Measurements from ENCODE around the gene HAUS6.
"Not testable (repeated sequence)": the region's sequence is repeated elsewhere in the genome, so short reads cannot be mapped to it uniquely, and the experiment has no call there.

Gene HAUS6

GRCh38 chr9:19048966-19049916 lies 53.5 kb downstream of the HAUS6 start, which contains the start of gene RRAGA:
RRAGA (plus strand) TSS chr9:19049427; CDS start chr9:19049660, 233 bp downstream.
- in situ Hi-C loops (cut with HindIII; ENCODE audit: low sequenced_read_pairs): no loop called here

- in situ Hi-C loops (cut with HindIII; ENCODE audit: low sequenced_read_pairs): no loop called here
Observed at GRCh38 chr9:19036611-19037010, 66.1 kb downstream of the HAUS6 start.

DNA sequence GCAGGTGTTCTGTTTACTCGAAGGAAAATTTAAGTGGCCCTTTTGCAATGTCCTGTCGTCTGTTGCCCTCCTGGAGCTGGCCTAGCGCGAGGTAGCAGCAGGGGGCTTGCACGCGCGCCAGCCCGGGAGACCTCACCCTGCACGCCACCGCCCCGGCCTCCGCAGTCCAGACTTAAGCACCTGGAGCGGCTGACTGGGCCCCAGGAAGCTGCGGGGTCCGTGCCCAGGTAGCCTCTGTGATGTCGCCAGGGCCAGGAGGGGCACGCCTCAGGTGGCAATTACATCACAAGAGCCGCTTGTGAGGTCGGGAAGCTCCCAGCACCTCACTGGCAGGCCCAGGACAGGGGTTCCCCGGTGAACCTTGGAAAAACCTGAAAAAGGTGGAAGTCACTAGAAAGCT lies 69.7 kb downstream of the HAUS6 start, which contains the start of gene SAXO1:
TSS of gene SAXO1 (minus strand) at position 195 of the 400 bp plus-strand sequence. CDS start 301 bp downstream, outside the sequence.
- in situ Hi-C loops (cut with HindIII; ENCODE audit: low sequenced_read_pairs): no loop called here

GRCh38 chr9:19032406-19032805 lies 70.3 kb downstream of the HAUS6 start:
- in situ Hi-C loops (cut with HindIII; ENCODE audit: low sequenced_read_pairs): no loop called here

DNA sequence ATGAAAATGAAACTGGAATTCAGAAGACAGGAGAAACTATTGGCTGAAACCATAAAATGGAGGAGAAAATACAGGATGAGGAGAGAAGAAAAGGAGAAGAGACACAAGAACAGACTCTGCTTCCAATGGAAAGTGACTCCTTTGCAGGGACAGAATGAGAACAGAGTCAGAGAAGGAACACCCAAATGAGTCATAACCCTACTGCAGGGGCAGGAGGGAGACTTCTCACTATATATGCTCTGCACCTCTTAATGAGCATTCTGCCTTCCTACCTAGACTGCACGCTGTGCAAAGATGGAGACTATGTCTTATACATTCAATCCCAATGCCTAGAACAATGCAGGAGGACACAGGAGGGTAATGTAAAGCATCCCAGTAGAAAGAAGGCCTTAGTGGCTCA lies 71.8 kb downstream of the HAUS6 start:
- in situ Hi-C loops (cut with HindIII; ENCODE audit: low sequenced_read_pairs): no loop called here

DNA sequence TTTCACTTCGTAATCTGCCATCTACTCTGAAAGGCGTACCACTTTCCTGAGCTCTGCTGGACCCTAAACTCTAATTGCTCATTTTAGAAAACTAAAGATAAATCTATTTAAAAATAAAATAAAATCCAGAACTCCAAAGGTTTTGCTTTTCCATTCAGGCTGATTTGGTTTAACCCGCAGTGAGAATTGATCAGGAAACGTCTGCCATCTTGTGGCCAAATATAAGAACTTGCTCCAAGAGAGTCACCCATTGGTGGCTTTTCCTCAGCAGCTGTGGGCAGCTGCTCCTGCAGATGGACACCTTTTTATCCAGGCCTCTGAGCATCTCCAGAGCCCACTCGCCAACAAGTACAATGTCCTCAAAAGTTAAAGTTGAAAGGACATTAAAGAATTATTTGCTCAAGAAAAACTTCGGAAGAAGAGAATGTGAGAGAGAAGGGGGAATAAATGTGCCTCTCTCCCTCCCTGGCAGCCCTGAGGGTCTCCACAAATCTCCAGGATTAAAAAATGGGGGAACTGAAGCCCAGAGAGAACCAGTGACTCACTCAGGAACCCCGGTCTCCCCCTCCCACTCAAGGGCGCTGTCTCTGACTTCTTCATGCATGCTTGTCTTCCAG lies 73.8 kb downstream of the HAUS6 start:
- in situ Hi-C loops (cut with HindIII; ENCODE audit: low sequenced_read_pairs): no loop called here

- in situ Hi-C loops (cut with HindIII; ENCODE audit: low sequenced_read_pairs): no loop called here
Observed at GRCh38 chr9:19027825-19028224, 74.9 kb downstream of the HAUS6 start.

DNA sequence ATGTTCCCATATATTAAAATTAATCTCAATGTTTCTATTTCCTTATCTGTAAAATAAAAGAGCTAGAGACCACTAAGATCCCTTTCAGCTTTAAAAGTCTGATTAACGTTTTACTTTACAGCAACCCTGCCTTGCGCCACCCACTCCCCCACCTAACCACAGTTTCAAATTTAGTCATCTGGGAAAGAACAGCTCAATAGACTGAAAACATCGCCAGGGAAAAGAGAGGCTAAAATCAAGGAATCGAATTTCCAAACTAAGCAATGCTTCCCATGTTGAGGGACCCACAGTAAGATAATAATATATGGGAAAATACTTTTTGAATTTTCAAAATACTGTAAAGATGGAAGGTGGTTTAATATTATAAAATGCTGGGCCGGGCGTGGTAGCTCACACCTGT lies 76.3 kb downstream of the HAUS6 start:
- in situ Hi-C loops (cut with HindIII; ENCODE audit: low sequenced_read_pairs): no loop called here

GRCh38 chr9:19023078-19023477 lies 79.6 kb downstream of the HAUS6 start:
- in situ Hi-C loops (cut with HindIII; ENCODE audit: low sequenced_read_pairs): no loop called here

GRCh38 chr9:19022206-19022605 lies 80.5 kb downstream of the HAUS6 start:
- in situ Hi-C loops (cut with HindIII; ENCODE audit: low sequenced_read_pairs): no loop called here

DNA sequence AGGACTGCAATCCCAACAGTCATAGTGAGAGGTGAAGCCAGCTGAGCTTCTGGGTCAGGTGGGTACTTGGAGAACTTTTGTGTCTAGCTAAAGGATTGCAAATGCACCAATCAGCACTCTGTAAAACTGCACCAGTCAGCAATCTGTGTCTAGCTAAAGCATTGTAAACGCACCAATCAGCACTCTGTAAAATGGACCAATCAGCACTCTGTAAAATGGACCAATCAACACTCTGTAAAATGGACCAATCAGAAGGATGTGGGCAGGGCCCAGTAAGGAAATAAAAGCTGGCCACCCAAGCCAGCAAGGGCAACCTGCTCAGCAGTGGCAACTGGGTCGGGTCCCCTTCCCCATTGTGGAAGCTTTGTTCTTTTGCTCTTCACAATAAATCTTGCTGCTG lies 81.1 kb downstream of the HAUS6 start:
- in situ Hi-C loops (cut with HindIII; ENCODE audit: low sequenced_read_pairs): not testable (repeated sequence)

DNA sequence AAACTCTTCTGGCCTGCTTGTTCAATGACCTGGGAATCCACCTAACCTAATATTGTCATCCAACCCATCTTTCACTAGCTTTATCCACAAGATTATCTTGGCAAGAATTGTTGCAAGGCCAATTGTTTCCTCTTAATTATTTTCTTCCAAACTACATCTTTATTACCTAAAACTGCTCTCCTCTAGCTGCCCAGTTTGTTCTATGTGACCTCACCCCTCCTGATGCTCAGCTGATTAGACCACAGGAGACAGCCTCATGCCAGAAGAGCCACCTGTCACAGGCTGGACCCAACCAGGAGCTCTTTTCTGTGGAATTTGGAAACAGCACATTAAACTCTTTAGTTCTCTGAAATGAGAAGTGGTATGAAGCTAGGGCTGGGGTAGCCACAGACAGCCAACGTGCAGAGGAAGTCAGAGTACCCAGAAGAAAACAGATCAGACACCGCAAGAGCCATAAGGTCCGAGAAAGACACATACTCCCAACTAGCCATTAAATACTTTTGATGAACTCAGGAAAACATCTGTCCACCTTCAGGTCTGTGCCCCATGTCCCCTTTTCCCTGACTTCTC lies 81.7 kb downstream of the HAUS6 start:
- in situ Hi-C loops (cut with HindIII; ENCODE audit: low sequenced_read_pairs): no loop called here

DNA sequence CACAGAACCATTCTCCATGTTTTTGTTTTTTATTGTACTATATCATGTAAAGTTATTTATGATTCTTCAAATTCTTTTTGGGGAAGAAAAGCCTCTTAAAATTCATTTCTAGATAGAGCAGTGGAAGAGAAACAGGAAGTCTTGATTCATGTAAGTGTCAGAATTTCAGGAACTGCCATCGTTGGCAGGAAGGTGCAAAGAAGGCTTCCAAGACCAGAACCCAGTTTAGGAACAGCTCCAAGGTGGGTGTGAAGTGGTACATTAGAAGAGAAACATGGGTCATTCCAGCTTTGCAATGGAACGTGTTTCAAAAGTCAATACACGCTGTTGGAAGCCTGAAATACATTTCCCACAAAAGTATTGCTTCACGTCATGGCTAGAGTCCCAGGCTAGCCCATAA lies 84.5 kb downstream of the HAUS6 start:
- in situ Hi-C loops (cut with HindIII; ENCODE audit: low sequenced_read_pairs): no loop called here

DNA sequence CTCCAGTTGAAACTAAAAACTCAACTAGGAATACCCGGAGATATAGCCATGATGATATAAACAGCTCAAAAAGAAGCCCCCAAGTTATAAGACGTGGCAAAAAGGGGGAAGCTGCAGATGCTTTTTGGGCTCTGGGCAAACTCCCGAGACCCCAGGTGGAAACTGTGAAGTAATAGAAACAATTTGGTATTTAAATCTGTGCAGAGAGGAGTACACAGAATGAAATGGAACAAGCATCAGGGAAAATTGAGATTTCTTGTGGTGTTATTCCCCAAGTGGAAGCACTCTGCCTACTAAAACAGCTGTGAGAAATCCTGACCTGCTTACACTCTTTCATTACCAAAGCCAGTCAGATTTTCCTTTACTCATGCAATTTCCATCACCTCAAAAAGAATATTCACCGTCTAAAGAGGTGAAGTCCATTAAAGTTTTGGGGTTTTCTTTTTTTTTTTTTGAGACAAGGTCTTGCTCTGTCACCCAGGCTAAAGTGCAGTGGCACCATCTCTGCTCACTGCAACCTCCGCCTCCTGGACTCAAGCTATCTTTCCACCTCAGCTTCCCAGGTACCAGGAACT lies 93.2 kb downstream of the HAUS6 start:
- in situ Hi-C loops (cut with HindIII; ENCODE audit: low sequenced_read_pairs): no loop called here

All from DLD1 (cell line).